GM12891 (cell line): ENCODE data around the gene ATG10.

Experiments used
- DNase-seq: peaks from one replicate; pipeline ENCODE4 v3.0.0; 2011; ENCODE audit warnings: low spot score; ENCODE audit not compliant: insufficient read length
- FAIRE-seq: peaks from 2 replicates; lab custom pipeline; 2011; peaks lifted over from hg19 to GRCh38; lab: Jason Lieb, UNC
- PAX5 ChIP-seq: IDR thresholded peaks from 2 replicates; pipeline ENCODE4 v1.6.1; 2011; ENCODE audit warnings: low read length, moderate library complexity, mild to moderate bottlenecking; ENCODE audit not compliant: insufficient read depth, severe bottlenecking
- POLR2A ChIP-seq: IDR thresholded peaks from 2 replicates; pipeline ENCODE4 v1.6.1; 2011; ENCODE audit warnings: low read depth, low read length, control low read depth
- POLR2AphosphoS5 ChIP-seq: IDR thresholded peaks from 2 replicates; pipeline ENCODE4 v1.6.1; 2011; ENCODE audit warnings: low read depth, low read length, control low read depth
- POU2F2 ChIP-seq: IDR thresholded peaks from 2 replicates; pipeline ENCODE4 v1.6.1; 2011; ENCODE audit warnings: low read depth, mild to moderate bottlenecking, control low read depth, low read length, moderate library complexity
- SPI1 ChIP-seq: IDR thresholded peaks from 2 replicates; pipeline ENCODE4 v1.6.1; 2011; ENCODE audit warnings: low read depth, low read length, control low read depth
- TAF1 ChIP-seq: IDR thresholded peaks from 2 replicates; pipeline ENCODE4 v1.6.1; 2011; ENCODE audit warnings: low read depth, low read length, control low read depth

ATG10 gene

DNA sequence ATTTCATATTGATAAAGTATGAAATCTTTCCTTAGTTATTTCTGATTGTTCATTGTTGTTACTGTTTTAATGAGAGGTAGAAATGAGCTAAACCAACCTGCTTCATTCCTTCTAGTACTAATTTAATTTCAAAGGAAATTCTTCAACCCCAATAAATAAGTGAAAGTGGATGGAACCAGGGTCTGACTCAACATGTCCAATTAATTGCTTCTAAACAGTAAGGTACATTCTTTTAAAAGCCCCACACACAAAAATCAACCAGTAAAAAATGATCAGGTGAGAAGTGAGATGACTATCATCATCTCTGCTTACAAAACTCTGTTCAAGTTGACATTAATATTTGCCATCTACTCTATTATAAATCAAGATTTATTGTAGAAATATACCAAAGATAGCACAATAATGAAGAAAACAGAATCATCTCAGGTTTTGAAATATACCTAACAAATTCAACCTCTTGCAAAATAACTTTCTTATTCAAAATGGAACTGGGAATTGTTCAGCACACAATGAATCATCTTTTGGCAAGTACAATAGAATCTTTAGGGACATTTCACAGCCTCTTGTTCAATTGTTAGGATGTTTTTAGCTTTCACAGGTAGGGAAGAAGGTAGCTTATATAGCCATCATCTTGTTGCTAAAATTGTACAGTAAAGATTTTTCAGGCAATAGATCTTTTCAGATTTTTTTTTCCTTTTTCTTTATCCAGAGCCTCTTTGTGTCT is 191.8 kb downstream of the ATG10 start:
- DNase-seq (no peak), FAIRE-seq (no peak)
- no peak for TF ChIP-seq POLR2AphosphoS5
- TF ChIP-seq PAX5, result no peak
- TF ChIP-seq POLR2A, result no peak
- no peak for TF ChIP-seq SPI1
- no peak for TF ChIP-seq TAF1
- no peak for TF ChIP-seq POU2F2

- TF ChIP-seq PAX5 (no peak), POLR2AphosphoS5 (no peak), POU2F2 (no peak), POLR2A (no peak), SPI1 (no peak), TAF1 (no peak)
- FAIRE-seq (no peak), DNase-seq (no peak)
Observed at GRCh38 chr5:82164176-82164976, 192.6 kb downstream of the ATG10 start.

GRCh38 chr5:82164977-82165713 is 193.3 kb downstream of the ATG10 start:
- DNase-seq, result no peak
- FAIRE-seq, result no peak
- no peak for TF ChIP-seq TAF1
- TF ChIP-seq POLR2AphosphoS5, result no peak
- no peak for TF ChIP-seq POLR2A
- TF ChIP-seq SPI1, result no peak
- TF ChIP-seq POU2F2, result no peak
- no peak for TF ChIP-seq PAX5

DNA sequence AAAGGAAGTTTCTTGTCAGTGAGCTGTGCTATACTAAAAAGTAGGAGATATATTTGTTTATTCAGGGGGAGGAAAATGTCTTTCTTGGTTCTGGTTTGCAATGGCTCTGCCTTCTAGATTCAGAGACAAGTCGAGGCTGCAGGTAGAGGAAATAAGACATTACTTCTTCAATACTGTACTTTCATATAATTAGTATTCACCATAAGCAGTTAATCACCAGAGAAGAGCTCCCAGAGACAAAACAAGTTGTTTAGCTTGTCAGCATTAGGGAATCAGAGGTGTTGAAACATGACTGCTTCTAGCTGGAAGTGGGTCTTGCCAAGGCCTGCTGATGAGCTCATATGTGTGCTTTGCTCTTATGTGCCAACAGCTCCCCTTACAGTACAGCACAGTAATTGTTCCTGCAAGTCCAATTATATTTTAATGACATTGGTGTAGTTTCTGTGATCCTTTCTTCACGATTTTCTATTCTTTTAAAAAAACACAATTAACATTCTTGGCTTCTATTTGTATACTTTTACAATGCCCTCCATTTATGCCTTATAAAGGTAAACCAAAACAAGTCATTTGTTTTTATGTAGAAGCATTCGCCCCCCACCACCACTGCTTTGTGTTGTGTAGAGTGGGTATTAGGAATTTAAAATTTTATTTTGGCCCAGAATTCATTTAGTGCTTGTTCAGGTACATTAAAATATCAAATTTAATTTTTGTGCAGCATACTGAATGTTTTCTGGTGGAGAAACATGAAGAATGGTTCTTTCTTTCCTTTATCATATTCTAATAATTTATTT is 194.1 kb downstream of the ATG10 start:
- peak; percentile 77 for FAIRE-seq
- TF ChIP-seq POU2F2 (no peak), POLR2AphosphoS5 (no peak), POLR2A (no peak), PAX5 (no peak), TAF1 (no peak), SPI1 (no peak)
- no peak for DNase-seq

DNA sequence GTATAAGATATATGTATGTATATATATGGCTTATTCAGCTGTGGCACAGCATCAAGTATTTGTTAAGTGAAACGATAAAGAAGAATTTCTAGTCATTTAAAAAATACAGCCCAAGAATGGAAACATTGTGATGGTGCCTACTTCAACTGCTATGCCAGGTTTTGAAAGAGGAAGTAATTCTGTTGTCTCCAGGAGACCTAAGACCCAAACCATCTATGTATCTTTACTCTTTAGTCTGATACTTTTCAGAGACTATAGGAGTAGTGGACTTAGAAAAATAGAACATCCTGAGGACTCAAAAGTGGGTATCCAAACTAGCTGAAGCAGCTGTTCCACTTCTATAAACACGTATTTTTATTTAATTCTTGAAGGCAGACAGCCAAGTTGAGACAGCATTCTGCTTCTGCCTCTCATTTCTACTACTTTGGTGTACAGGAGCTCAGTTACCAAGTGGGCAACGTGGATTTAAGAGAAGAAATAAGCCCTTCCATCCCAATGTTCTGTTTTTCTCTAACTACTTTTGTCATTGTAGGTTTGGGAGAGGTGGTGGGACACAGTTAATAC is 195.6 kb downstream of the ATG10 start:
- DNase-seq, result no peak
- TF ChIP-seq POLR2A (no peak), SPI1 (no peak), POLR2AphosphoS5 (no peak), PAX5 (no peak), POU2F2 (no peak), TAF1 (no peak)
- peak; percentile 40 for FAIRE-seq

- DNase-seq, result no peak
- no peak for FAIRE-seq
- TF ChIP-seq POLR2AphosphoS5, result no peak
- TF ChIP-seq TAF1, result no peak
- TF ChIP-seq PAX5, result no peak
- TF ChIP-seq POLR2A, result no peak
Observed at GRCh38 chr5:82168294-82168693, 196.5 kb downstream of the ATG10 start.

- TF ChIP-seq SPI1 (no peak), POLR2A (no peak), PAX5 (no peak), TAF1 (no peak), POU2F2 (no peak), POLR2AphosphoS5 (no peak)
- FAIRE-seq (no peak), DNase-seq (no peak)
Observed at GRCh38 chr5:82169892-82170291, 198.1 kb downstream of the ATG10 start.

GRCh38 chr5:82174128-82174918 is 202.5 kb downstream of the ATG10 start:
- TF ChIP-seq POU2F2 (no peak), SPI1 (peak; percentile 92), POLR2AphosphoS5 (no peak)
- FAIRE-seq, result peak; percentile 91
- no peak for DNase-seq
